ENCODE measurements around the gene MTCH1. TPM values are rescaled to one million over a fixed set of nuclear protein-coding genes. Genes with fewer than 3 reads are reported as not detected.
A peak's percentile ranks its signal among the peaks of the same experiment; 100 is the strongest.
"Not testable (repeated sequence)": the region's sequence is repeated elsewhere in the genome, so short reads cannot be mapped to it uniquely, and the experiment has no call there.

Gene MTCH1
- total RNA-seq, 1 donor from 2014 or later, result 151 TPM

DNA sequence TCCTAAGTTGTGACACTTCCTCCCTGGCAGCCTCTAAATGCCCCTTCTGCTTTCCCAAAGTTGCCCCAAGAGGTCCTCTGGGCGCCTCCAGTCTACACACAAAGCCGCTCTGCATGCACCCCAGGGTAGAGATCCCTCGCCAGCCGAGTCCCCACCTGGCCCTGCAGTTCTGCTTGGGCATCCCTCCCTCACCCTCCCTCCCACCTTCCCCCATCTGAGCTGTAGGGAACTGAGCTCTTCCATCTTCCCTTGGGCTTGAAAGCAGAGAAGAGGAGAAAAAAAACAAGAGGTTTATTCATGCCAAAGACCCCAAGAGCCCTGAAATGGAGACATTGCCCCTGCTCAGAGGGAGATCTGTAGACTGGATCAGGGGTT, 13.7 kb upstream of the MTCH1 start:
- H3K9me3 Mint-ChIP-seq, result no peaks in the 10 kb centered on the region
- no peak overlapping the region for H3K4me3 Mint-ChIP-seq
- no peaks in the 10 kb centered on the region for H3K36me3 Mint-ChIP-seq
- TF ChIP-seq, protein P1, sequence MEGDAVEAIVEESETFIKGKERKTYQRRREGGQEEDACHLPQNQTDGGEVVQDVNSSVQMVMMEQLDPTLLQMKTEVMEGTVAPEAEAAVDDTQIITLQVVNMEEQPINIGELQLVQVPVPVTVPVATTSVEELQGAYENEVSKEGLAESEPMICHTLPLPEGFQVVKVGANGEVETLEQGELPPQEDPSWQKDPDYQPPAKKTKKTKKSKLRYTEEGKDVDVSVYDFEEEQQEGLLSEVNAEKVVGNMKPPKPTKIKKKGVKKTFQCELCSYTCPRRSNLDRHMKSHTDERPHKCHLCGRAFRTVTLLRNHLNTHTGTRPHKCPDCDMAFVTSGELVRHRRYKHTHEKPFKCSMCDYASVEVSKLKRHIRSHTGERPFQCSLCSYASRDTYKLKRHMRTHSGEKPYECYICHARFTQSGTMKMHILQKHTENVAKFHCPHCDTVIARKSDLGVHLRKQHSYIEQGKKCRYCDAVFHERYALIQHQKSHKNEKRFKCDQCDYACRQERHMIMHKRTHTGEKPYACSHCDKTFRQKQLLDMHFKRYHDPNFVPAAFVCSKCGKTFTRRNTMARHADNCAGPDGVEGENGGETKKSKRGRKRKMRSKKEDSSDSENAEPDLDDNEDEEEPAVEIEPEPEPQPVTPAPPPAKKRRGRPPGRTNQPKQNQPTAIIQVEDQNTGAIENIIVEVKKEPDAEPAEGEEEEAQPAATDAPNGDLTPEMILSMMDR (IDR thresholded peaks at IDR 0.05; ENCODE audit: unreplicated experiment), result no peak
- peaks cover 13% of the 10 kb centered on the region for H3K27me3 Mint-ChIP-seq (ENCODE audit: low read depth)
- DNase-seq (ENCODE audit: low spot score in 2 of 2, unreplicated experiment in 2 of 2), result no peak
- H3K4me1 Mint-ChIP-seq, result peaks cover 2% of the 10 kb centered on the region
- no peak overlapping the region for H3K27ac Mint-ChIP-seq

DNA sequence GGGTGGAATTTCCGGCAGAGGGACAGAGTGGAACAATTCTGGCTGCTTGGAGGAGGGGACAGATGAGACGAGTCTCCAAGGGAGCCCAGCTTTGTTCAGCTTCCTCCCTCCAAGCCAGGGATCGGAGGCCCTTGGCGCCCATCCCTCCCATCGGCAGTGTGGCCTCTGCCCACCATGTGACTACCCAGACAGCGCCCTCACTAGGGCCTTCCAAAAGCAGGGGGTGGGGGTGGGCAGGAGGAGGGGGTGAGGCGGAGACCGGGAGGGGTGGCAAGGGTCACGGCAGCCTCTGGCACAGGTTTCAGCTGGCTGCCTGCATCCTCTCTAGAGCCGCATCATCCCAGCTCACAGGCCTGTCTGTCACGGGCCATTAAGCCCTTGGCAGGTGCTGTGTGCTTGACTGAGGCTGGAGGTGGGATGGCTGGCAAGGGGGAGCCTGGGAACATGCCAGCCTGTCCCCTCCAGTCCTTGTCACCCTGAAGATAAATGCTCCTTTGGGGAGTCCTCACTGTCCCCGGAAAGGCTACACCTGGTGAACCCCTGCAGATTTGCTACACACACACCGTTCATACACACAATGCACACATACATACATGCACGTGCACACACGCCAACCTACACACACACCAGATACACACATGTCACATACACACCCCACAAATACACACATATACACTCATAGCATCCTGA, 13.2 kb upstream of the MTCH1 start:
- Mint-ChIP-seq H3K4me3 (no peak overlapping the region), H3K27ac (peak overlapping the region; percentile 17), H3K27me3 (ENCODE audit: low read depth) (peaks cover 13% of the 10 kb centered on the region), H3K36me3 (no peaks in the 10 kb centered on the region), H3K4me1 (peaks cover 2% of the 10 kb centered on the region), H3K9me3 (no peaks in the 10 kb centered on the region)
- TF ChIP-seq, protein P1 (IDR thresholded peaks at IDR 0.05; ENCODE audit: unreplicated experiment), result no peak
- DNase-seq (ENCODE audit: low spot score in 2 of 2, unreplicated experiment in 2 of 2), result no peak

DNA sequence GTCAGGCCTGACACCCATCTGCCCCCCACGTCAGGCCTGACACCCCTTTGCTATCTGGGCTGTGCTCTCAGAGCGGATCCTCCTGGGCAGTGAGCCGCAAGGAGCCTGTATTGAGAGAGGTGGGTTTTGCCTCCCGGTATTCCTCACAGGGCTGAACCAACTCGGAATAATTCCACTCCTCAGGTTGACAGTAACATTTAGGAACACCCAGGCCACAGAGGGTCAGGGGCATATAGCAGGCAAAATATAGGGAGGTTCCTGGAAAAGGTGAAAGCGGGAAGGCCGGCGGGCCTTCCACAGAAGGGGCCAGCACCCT, 12.7 kb upstream of the MTCH1 start:
- Mint-ChIP-seq H3K27ac (peak overlapping the region; percentile 17), H3K4me1 (peaks cover 2% of the 10 kb centered on the region), H3K9me3 (no peaks in the 10 kb centered on the region), H3K36me3 (no peaks in the 10 kb centered on the region), H3K4me3 (no peak overlapping the region), H3K27me3 (ENCODE audit: low read depth) (peaks cover 13% of the 10 kb centered on the region)
- TF ChIP-seq, protein P1 (IDR thresholded peaks at IDR 0.05; ENCODE audit: unreplicated experiment), result no peak
- DNase-seq (ENCODE audit: low spot score in 2 of 2, unreplicated experiment in 2 of 2), result no peak

DNA sequence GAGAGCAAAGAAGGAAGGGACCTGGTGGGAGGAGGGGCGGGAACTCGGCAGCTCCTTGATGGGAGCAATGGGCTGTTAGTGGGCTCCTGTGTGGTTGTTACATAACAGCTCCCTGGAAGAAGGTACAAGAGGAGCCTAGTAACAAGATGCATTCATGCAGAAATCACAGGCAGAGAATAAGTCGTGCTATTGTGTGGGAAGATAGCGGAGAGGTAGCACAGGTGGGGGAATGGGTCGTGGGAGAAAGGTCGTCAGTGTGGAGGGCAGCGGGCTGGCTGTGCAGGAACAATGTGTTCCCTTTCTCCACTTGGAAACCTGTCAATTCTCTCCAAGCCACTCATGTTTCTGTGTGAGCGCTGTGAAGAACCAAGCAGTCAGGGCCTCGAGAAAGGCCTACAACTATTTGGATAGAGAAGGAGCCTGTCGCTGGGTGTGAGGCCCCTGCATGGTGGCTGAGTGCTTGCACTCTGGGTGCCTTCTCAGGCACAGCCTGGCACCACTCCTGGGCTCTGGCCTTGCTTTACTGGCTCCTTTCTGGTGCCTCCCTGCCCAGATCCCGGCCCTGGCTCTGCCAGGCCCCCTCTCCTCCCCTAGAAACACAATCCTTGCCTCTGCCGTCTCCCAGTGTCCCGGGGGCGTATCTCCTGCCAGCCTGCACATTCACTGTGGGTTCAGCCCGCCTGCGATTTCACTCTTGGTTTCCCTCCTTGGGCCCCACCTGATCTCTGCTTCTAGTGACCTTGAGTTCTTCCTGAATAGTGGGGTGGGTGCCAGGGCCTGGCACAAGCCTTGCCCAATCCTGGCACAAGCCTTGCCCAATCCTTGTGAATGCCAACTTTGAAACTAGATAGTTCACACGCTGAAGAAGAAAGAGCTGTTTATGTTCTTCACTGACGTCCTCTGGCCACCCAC, 12.1 kb upstream of the MTCH1 start:
- H3K27ac Mint-ChIP-seq, result peak overlapping the region; percentile 17
- no peaks in the 10 kb centered on the region for H3K36me3 Mint-ChIP-seq
- TF ChIP-seq, protein P1 (IDR thresholded peaks at IDR 0.05; ENCODE audit: unreplicated experiment), result no peak
- H3K27me3 Mint-ChIP-seq (ENCODE audit: low read depth), result peaks cover 16% of the 10 kb centered on the region
- no peak for DNase-seq (ENCODE audit: low spot score in 2 of 2, unreplicated experiment in 2 of 2)
- no peaks in the 10 kb centered on the region for H3K9me3 Mint-ChIP-seq
- peaks cover 2% of the 10 kb centered on the region for H3K4me1 Mint-ChIP-seq
- no peak overlapping the region for H3K4me3 Mint-ChIP-seq

DNA sequence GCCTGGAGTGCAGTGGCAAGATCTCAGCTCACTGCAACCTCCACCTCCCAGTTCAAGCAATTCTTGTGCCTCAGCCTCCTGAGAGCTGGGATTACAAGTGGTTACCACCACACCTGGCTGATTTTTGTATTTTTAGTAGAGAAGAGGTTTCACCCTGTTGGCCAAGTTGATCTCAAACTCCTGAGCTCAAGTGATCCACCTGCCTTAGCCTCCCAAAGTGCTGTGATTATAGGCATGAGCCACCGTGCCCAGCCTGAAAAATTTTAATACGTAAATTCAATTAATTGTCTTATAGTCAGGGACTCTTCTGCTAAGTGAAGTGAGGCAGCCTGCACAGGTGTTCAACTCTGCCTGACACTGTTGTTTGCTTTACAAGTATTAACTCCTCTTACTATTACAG, 4.4 kb upstream of the MTCH1 start:
- H3K4me3 Mint-ChIP-seq; DNase-seq (ENCODE audit: low spot score in 2 of 2, unreplicated experiment in 2 of 2); H3K9me3 Mint-ChIP-seq; H3K36me3 Mint-ChIP-seq; H3K27ac Mint-ChIP-seq: not testable (repeated sequence)
- H3K4me1 Mint-ChIP-seq, result peaks cover 12% of the 10 kb centered on the region
- H3K27me3 Mint-ChIP-seq (ENCODE audit: low read depth), result peaks cover 13% of the 10 kb centered on the region

DNA sequence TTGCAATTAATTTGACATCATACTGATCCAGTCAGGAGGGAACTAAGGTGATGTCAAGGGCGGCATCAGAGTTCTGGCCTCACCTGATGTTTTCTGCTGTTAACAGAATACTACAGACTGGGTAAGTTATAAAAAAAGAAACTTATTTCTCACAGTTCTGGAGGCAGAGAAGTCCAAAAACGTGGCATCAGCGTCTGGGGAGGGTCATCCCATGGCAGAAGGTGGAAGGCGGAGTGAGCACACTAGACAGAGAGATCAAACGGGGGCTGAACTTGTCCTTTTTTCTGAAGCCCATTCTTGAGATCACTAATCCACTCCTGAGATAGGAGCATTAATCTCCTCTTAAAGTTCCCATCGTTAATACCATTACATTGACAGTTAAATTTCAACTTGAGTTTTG, 3.3 kb upstream of the MTCH1 start:
- no peak for DNase-seq (ENCODE audit: low spot score in 2 of 2, unreplicated experiment in 2 of 2)
- Mint-ChIP-seq H3K36me3 (no peaks in the 10 kb centered on the region), H3K4me3 (no peak overlapping the region), H3K9me3 (no peaks in the 10 kb centered on the region), H3K27me3 (ENCODE audit: low read depth) (peaks cover 8% of the 10 kb centered on the region), H3K27ac (no peak overlapping the region), H3K4me1 (peaks cover 12% of the 10 kb centered on the region)
- TF ChIP-seq, protein P1 (IDR thresholded peaks at IDR 0.05; ENCODE audit: unreplicated experiment), result no peak

All from mesothelial cell of epicardium (in vitro differentiated cells).